Hippocampal formation (tissue), 2 donors: ENCODE measurements around the gene URB2.
"Not testable (repeated sequence)": the region's sequence is repeated elsewhere in the genome, so short reads cannot be mapped to it uniquely, and the experiment has no call there.

Experiments used
- DNase-seq, 2 donors: peaks; one replicate each; lab custom pipeline; 2025; lab: John Stamatoyannopoulos, UW

The URB2 gene

DNA sequence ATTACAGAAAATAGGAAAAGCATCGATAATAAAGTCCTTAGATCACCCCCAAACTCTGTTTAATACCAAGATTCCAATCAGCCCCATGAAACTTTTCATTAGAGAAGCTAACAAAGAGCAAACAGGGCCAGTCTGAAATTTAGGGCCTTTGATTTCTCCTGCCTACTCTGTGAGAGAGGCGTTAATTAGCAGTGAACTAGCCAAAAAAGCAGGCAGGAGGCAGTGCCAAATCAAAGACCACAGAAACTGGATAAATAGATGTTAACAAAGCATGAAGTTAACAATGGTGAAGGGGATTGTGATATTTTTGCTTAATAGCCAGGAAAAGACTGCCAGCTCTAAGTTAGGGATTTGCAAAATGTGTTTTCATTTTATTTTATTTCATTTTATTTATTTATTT is 11.3 kb upstream of the URB2 start:
- DNase-seq, result peak in 1 of 2 donors; percentile 24

DNA sequence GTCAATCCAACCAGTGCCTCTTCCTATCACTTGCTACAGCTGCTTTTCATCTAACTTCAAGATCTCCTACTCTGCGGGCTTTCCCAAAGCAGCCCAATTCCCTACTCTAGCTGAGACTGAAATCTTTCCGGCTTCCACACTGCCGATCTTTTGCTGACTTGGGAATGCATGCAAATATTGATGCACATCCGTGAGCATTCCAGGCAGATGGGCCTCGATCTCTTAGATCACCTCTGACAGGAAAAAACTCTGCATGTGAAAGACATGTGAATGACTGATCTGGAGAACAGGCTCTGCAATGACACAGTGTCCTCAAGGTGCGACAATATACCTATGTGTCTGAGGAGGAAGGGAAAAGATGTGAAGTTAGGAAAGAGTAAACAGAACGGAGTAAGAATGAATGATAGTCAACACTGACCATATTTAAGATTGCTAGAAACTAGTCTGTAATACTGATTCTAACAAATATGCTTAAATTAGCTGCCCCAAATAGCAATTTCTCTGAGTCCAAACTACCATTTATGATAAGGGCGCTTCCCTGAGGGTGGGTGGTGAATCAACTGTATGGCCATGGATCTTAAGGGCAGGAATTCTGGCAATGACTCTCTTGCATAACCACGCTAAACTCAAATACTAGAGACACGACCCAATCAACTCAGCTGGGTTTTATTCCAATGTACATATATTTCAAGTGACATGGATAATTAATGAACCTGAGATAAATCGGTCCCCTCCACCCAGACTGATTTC is 8.5 kb upstream of the URB2 start:
- DNase-seq, result no peak

DNA sequence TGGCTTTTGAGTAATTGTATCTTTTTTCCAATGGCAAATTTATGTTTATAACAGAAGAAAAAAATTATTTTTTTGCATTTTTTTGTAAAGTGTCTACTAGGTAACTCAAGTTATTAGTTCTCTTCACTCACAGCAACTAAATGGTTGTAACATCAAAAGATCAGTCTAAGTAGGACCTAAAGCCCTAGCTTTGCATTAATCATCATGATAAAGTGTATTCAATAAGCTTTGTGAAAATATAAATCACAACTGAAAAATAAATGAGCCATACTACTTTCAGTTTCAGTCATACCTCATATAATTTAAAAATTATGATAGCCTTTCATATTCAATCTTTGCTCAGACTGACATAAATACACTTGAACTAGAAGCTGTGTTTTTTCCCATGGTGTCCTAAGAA is 7.0 kb upstream of the URB2 start:
- DNase-seq, result no peak

DNA sequence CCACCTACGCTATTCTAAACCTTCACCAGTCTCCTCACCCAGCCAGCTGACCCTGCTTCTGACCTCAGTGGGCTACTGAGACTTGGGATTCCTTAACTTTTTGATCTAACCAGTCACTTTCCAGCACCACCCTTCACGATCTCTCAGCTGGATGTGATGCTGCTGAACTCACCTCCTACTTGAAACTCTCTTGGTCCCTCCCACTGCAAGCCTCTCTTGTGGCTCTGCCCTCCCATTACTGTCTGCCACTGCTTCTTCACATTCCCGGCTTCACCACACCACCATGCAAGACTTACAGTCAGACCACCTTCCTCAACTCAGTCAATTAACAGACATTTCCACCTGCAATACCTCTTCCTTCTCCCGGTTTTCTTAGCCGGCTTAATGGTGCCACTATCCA is 6.4 kb upstream of the URB2 start:
- no peak for DNase-seq

DNA sequence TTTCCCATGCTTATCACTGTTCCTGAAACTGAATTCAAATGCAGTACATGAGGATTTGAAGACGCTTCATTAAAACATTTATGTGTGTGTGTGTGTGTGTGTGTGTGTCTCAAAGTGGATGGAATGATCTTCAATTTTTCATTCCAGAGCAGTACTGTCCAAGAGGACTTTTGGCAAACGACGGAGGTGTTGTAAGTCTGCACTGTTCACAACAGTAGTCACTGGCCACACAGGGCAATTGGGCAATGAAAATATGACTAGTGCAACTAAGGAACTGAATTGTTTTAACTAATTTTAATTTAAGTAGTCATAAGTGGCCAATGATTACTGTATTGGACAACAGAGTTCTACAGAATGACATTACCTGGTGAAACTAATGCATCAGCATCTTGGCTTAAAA is 5.2 kb upstream of the URB2 start:
- DNase-seq, result no peak

DNA sequence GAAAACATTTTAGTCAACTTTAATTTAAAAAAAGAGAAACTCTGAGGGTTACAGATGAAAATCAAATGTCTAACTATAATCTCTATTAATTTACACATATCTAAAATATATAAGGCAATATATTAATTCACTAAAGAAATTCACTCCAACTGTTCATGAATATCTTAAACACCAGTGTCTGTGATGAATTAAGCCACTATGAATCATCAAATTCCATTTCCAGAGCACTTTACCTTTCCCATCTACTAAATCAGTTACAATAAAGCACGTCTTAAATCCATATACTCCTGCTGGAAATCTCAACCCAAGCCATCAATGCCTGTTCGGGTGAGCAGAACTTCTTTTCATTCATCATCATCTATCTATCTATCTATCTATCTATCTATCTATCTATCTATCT is 4.4 kb upstream of the URB2 start:
- no peak for DNase-seq

DNA sequence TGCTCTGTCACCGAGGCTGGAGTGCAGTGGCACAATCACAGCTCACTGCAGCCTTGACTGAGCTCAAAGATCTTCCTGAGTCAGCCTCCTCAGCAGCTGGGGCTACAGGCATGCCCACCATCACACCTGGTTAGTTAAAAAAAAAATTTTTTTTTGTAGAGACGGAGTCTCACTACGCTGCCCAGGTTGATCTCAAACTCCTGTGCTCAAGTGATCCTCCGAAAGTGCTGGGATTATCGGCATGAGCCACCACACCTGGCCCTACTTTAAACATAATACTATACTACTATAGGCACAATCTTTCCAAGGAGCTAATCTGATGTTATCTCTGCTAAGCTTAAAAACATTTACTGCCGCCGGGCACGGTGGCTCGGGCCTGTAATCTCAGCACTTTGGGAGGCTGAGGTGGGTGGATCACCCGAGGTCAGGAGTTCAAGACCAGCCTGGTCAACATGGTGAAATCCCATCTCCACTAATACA is 3.4 kb upstream of the URB2 start:
- not testable (repeated sequence) for DNase-seq

DNA sequence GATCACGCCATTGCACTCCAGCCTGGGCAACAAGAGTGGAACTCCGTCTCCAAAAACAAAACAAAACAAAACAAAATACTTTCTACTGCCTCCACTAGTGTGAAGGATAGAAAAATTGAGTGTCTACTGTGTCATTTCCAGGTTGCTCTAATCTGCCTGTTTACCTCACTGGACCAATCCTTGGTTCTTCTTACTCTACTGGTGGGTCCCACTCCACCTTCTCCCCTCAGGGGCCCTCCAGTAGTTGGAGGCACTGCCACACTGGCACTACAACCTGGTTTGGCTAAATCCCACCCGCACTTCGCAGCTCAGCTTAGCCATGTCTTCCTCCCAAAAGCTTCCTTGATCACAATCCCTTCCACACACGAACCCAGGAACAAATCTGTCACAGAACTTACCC is 2.8 kb upstream of the URB2 start:
- no peak for DNase-seq

DNA sequence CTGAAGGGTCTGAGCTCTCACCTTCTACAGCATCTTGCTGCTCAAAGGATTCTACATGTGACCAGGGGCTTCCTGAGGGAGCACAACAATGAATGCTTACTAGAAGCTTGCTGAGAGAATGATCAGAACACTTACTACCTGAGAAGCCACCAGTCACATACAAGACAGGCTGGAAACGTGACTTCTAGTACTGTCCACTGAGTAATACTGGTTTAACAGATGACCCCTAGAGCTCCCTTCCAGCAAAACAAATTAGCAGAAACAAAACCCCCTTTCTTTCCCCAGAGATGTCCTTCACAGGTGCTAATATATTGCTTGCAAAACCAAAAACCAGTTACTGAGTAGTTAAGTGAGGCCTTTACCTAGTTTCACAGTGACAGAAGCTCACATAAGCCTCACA is 2.2 kb upstream of the URB2 start:
- no peak for DNase-seq

DNA sequence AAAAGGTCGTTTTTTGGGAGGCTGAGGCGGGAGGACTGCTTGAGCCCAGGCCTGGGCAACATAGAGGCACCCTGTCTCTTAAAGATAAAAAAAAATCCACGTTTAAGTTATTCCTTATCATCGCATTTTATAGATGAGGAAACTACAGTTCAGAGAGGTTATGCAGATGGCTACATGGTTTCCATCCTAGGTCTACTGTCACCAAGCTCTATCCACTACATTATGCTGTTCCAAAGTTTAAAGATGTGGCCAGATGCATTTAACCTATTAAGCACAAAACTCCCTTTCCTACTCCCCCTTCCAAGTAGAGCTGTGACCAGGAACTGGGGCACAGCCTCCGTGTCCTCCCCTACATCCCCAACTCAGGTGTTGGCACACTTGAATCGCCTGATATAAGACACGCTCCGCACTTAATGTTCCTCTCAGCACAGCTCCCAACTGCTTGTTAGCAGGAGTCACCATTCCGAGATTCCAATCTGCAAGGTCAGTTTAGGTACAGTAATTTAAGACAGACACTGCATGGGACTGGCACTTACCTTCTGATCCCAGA is 1.5 kb upstream of the URB2 start:
- no peak for DNase-seq

DNA sequence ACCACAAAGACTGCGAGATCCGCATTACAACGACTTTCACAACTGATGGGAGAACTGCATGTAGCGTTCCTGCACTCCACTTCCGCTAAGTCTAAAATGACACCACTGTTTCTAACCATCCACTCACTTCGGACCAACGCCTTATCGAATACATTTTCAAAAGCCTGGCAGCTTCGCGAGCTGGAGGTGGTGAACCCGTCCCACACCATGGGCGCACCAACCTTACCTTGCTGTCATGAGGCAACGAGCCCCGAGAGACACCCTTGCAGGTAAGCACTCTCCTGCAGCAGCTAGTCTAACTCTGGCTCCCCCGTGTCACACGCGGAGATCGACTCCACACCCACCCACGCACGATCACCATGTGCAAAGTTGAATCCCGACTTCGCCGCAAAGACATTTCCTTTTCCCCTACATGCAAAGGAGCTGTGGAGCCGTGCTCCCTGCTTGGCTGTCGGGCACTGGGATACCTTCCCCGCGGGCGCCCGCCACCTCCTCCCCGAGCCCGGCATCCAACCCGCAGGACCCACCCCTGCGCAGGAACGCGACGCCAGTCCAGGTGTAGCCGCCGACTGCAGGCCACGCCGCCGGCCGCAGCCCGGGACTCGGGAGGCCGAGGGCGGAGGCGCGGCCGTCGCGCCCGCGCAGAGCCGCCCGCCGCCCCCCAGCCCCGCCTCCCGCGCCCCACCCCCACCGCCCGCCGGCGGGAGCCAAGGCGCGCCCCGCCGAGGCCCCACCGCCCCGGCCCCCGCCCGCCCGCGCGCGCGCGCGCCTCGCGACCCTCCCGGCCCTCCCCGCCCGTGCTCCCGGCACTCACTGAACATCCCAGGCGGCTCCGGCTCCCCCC is 754 bp upstream of the URB2 start:
- DNase-seq, result peak in 1 of 2 donors; percentile 27

DNA sequence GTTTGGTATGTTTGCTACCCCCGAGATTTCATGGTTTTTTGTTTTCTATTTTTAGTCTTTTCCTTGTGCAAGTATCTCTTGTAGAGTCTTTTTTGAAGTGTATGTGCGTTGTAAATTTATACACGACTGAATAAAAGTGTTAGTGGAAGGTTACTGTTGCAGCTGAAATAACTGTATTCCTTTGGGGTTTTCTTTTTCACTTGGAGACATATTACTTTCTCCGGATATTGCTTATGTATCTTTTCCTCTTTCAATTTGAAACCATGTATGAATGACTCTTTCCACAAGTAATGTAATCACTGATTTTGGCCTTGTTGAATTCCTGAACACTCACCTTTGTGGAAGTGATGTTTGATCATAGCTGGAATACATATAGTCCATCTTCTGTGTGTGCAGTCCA is 956 bp downstream of the URB2 start:
- DNase-seq, result no peak

DNA sequence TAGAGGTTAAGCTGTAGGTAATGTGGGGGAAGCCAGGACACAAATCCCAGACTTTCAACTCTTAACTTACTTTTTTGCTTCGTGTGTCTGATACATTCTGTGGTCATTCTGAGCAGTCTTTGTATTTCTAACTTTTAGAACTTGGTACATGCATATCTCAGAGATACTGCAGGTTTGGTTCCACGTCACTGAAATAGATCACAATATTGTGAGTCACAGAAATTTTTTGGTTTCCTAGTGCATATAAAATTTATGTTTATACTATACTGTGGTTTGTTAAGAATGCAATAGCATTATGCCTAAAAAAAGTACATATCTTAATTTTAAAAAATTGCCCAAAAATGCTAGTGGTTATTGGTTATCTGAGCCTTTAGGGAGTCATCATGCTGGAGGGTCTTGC is 3.2 kb downstream of the URB2 start:
- DNase-seq, result no peak

DNA sequence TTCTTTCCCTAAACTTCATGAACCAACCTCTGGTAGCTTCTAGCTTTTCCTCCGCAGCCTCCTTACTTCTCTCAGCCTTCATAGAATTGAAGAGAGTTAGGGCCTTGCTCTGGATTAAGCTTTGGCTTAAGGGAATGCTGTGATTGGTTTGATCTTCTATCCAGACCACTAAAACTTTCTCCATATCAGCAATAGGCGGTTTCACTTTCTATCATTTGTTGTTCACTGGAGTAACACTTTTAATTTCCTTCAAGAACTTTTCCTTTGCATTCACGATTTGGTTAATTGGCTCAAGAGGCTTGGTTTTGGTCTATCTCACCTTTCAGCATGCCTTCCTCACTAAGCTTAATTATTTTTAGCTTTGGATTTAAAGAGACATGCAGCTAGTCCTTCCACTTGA is 5.1 kb downstream of the URB2 start:
- no peak for DNase-seq

DNA sequence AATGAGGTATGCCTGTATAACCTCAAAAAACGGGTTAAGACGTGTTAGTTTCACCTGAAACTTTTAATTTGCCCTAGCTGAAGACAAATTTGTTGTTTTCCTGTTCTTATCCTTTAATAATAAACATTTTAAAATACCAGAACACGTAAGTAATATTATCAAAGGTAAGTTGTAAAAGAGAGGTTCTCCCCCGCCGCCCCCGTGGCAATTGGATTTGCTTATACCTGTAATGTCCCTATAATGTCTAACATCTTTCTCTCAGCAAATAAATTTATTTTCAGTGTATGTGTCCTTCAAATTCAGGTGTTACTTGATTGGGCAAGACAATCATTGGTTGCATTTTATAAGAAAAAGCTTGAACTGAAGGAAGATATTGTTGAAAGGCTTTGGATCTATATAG is 5.9 kb downstream of the URB2 start:
- DNase-seq, result no peak

DNA sequence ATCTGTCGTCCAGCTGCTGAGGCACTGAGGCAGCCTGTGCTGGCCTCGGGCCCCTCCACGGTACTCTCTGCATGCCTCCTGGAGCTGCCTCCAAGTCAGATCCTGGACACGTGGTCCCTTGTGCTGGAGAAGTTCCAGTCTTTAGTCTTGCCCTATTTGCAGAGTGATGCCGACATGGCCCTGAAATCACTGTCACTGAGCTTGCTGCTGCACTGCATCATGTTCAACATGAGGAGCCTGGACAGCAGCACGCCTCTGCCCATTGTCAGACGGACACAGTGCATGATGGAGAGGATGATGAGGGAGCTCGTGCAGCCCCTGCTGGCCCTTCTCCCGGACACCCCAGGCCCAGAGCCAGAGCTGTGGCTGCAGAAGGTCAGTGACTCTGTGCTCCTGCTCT is 10.0 kb downstream of the URB2 start:
- no peak for DNase-seq

DNA sequence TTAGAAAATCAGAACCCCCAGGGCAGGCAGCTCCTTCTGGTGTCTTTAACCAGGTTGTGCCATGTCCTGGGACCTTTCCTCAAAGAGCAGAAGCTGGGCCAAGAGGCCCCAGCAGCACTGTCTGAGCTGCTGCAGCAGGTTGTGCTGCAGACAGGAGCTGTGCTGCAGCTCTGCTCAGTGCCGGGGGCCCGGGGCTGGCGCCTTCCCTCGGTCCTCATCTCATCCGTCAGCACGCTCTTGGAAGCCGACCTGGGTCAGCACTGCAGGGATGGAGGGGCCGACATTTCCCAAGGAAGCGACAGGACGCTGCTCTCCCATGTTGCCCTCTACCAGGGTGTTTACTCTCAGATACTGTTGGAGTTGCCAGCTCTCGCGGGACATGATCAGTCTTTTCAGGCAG is 11.7 kb downstream of the URB2 start:
- DNase-seq, result no peak

DNA sequence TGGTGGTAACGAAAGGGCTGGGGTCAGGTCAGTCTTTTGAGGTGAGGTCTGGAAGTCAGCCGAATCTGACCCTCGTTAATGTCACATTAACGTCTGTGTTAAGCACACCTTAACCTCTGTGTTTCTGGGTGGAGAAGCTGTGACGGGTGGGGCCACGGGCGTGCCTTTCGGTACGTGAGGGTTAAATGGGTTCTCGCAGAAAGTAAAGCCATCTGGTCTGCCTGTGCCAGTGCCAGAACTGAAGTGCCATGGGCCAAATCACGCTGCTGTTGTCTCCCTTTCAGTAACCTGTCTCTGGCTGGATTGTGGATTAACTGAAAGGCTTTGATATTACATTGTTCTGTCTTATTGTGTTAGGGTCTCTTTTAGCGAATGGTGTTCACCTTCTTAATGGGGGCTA is 14.4 kb downstream of the URB2 start:
- no peak for DNase-seq

DNA sequence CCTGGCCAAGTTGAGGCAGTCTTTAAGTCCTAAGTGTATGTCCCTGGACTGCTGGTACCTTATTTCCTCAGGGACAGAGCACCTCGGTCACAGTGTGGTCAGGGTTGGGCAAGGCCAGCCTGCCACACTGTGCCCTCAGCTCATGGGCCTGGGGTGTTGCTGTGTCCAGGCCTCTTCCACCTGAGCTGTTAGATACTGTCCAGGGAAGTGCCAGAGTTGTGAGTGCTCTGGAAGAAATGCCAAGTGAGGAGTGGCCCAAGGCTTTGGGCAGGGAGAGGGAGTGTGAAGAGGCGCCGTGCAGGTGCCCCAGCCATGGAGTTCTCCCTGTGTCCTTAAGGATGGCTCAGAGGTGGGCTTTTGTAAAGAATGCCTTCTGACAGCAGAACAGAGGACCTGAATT is 15.3 kb downstream of the URB2 start:
- no peak for DNase-seq

DNA sequence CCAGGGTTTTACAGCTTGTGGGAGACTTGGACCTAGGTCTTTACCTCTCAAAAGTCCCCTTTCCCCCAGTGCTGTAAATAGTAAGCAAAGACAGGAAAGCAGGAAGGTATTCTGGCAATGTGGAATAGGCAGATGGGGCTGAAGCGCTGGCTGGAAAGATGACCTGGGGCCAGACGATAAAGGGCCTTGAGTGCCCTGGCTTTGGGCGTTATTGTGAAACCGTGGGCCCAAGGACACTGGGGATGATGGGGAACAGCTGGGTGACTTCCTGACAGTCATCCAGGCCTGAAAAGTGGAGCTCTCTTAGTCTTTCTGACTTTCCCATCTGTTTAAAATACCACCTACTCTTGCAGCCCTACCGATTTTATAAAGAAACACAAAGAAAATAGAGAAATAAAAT is 16.3 kb downstream of the URB2 start:
- DNase-seq, result no peak

DNA sequence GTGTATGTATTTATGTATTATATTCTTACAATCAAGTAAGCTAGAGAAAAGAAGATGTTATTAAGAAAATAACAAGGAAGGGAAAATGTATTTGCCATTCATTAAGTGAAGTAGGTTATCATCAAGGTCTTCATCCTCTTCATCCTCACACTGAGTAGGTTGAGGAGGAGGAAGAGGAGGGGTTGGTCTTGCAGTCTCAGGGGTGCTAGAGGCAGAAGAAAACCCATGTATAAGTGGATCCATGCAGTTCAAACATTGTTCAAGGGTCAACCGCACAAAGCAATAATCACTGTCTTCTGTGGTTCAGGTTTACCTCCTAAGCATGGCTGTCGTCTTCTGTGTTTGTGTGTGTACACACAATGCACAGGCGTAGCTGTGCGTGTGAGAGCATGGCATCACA is 16.9 kb downstream of the URB2 start:
- DNase-seq, result no peak

DNA sequence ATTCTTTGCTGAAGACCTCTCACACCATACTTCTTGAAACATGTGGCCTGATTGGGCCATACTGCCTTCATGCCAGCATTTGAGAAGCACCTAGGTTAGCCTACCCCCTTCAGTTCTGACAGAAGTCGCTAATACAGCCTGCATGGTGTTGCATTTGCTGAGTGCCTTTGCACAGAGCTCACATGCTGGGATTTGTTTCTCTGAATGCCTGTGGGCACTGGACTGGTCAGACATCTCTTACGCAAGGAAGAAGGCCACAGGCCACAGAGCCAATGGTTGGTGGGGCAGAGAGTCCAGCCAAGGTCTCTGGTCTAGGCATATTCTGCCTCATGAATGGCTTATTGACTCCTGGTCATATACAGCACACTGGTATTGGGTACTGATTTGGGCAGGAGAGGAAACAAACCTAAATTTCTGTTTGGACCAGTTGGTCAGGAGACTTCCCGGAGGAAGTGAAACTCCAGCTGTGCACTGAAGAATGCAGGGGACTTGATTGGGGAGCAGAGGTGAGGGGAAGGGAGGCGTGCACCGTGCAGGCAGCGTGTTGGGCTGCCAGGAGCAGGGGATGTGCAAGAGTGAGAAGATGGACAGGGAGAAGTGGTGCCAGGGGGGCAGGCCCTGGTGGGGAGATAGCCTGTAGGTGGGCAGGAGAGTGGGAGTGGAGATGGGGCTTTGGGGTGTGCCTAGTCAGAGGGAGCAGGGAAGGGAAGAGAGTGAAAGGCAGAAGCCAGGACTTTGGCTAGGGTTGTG is 18.1 kb downstream of the URB2 start:
- no peak for DNase-seq
